Subcutaneous adipose tissue (tissue), 4 donors: ENCODE data around the gene SMYD2. TPM values are rescaled to one million over a fixed set of nuclear protein-coding genes. Genes with fewer than 3 reads are reported as not detected.

Experiments
- total RNA-seq, 4 donors: library from RNA; depleted of rRNA; stranded (reverse); fragments of >200 nt; gene quantifications; one replicate each; pipeline ENCODE4 v1.1.0, GENCODE V29; 2016
- TF ChIP-seq, protein P1 (sequence below): fragments of 450-650 bp; IDR thresholded peaks from one replicate; pipeline ENCODE4 v1.5.1; 2016; ENCODE audit warnings: low read depth, mild to moderate bottlenecking, control low read depth, antibody characterized with exemption, moderate library complexity

Gene SMYD2
- total RNA-seq, 4 donors from 2014 or later = 30.0 to 49.9 (median 38.5) TPM

DNA sequence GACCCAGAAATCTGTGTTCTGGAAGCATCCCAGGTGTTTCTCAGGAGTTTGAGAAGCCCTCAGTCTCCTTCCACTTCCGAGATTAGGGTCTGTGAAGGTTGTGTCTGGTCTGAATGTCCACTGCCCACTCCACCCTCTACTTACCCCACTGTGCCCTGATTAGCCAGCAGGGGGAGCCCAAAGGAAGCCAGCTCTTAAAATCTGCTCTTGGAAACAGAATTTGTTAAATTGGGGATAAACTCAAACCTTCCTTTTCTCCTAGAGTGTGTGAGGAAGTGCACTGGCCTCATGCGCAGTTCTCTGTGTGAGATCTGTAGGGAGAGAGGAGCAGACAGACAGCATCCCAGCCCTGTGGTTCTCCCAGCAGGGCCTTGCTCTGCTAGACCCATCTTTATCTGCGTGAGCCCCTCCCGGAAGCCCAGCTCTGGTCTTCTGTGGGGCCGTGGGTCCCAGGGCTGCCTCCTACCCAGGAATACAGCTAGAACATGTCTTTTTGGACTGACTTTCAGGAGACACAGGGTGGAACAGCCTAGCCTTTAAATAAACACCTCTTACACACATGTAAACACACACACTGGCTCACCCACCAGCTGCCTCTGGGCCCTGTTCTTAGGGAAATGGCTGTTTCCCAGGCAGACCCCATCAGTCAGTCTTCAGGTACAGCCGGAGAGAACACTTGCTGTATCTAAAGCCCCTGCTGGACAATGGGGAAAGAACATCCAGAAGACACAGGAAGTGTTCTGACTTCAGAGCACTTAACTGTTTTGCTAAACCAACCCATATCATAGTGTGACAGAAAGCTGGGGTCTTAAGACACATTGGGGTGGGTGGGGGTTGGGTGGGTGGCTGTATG lies 52.2 kb downstream of the SMYD2 start:
- TF ChIP-seq, protein P1, sequence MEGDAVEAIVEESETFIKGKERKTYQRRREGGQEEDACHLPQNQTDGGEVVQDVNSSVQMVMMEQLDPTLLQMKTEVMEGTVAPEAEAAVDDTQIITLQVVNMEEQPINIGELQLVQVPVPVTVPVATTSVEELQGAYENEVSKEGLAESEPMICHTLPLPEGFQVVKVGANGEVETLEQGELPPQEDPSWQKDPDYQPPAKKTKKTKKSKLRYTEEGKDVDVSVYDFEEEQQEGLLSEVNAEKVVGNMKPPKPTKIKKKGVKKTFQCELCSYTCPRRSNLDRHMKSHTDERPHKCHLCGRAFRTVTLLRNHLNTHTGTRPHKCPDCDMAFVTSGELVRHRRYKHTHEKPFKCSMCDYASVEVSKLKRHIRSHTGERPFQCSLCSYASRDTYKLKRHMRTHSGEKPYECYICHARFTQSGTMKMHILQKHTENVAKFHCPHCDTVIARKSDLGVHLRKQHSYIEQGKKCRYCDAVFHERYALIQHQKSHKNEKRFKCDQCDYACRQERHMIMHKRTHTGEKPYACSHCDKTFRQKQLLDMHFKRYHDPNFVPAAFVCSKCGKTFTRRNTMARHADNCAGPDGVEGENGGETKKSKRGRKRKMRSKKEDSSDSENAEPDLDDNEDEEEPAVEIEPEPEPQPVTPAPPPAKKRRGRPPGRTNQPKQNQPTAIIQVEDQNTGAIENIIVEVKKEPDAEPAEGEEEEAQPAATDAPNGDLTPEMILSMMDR = no peak

DNA sequence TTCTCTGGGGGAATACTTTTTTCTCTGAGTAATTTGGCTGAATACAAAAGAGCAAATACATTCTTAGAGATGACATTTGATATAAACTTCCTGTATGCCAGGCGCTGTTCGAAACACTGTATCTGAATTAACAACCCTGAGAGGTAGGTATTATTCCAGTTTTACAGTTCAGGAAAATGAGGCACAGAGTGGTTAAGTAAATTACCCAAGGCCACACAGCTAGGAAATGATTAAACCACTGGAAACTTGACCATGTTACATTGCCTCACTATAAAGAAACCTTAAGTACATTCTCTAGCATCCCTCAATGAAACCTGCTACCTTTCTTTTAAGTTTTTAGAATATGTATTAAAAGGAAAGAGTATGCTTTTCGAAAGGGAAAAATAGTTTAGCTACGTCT lies 54.6 kb downstream of the SMYD2 start:
- TF ChIP-seq, protein P1 = no peak

DNA sequence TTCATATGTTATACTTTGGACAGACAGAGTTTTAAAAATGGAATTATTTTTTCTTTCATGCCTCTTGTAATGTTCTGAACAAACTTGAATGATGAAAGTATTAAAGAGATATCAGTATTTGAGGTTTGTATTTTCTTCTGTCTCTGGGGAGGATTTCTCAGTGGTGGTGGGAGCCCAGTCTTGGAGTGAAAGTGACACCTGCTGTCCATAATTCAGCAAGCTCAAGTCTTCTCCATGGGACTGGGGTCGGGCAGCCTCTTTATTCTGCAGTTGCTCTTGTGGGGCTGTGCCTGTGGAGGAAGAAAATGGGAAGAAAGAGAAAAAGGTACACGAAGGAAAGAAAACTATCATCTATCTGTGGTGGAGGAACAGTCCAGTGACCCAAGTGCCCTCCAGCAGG lies 56.1 kb downstream of the SMYD2 start:
- TF ChIP-seq, protein P1 = no peak

DNA sequence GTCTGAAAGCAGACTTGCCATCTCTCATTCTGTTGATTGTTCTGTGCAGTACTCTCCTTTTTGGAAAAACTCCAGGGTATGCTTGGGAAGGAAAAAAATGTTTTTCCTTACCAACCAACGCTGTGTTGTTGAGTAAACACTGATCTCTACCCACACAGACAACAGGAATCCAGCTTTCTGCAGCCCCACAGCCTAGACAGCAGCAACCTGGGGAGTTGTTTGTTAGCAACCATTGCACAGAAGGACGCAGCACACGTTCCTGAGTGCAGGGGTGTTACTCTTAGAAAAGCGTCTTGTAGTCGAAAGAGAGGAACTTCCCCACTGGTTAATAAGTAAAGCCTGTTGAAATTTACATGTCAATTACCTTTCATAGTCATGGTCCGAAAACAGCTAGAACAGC lies 56.6 kb downstream of the SMYD2 start:
- TF ChIP-seq, protein P1 = no peak

DNA sequence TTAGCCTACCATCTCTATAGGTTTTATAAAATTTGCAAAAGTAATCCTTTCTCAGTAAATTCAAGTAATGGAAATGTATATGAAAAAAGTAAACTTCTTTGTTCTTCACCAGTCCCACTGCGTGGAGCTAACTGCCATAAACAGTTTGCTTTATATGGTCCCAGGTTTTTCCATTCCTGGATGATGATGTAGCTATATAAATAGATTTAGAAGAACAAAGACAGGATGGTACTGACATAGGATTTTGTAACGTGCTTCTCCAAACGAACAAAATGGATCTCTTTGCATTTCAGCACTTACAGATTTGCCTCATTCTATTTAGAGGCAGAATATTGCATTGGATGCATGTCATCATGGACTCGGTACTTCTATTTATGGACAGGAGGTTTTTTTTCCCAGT lies 57.3 kb downstream of the SMYD2 start:
- TF ChIP-seq, protein P1 = no peak

DNA sequence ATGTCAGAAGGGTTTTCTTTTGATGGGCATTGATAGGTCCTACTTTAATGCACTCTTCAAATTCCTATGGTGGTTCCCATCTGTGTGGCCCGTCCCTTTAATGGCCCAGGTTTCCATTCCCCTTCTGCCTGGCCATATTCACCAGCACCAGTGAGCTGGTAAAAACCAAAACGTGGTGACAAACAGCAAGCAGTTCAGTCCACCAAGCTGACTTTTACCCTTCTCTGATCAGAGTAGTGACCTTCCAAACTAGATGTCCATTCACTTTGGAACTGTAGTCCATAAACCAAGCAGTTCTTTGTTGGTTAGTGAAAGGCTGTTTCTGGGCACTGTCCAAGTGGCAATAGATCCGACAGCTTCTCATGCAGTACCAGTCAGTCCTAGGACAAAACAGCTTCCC lies 60.5 kb downstream of the SMYD2 start:
- TF ChIP-seq, protein P1 = no peak

DNA sequence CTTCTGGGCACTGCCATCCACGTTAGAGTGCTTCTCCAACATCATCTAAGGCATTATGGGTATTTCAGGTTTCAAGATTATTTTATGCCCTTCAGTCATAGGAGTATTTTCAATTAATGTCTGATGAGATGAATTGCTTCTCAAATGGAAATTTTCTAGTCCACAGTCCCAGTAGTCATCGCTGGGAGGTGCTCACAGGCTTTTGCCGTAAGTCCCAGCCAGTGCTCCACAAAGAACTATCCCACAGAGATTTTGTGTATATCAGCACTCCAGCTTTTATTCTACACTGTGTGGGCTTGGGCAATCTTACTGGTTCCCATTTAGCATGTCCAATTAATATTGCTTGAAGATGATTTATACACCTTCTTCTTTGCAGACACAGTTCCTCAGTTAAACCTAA lies 61.0 kb downstream of the SMYD2 start:
- TF ChIP-seq, protein P1 = no peak
